Activated T-helper 9 cell treated with anti-CD3 and anti-CD28 coated beads, Interleukin-2, amount 50 U/mL, for 16 hours (primary cell): Measurements from ENCODE around the gene LCOR.
"Not testable (repeated sequence)": the region's sequence is repeated elsewhere in the genome, so short reads cannot be mapped to it uniquely, and the experiment has no call there.

Experiments
- DNase-seq: peaks from one replicate; pipeline ENCODE4 v3.0.0-alpha.2; 2020; ENCODE audit warnings: low read depth

The LCOR gene

DNA sequence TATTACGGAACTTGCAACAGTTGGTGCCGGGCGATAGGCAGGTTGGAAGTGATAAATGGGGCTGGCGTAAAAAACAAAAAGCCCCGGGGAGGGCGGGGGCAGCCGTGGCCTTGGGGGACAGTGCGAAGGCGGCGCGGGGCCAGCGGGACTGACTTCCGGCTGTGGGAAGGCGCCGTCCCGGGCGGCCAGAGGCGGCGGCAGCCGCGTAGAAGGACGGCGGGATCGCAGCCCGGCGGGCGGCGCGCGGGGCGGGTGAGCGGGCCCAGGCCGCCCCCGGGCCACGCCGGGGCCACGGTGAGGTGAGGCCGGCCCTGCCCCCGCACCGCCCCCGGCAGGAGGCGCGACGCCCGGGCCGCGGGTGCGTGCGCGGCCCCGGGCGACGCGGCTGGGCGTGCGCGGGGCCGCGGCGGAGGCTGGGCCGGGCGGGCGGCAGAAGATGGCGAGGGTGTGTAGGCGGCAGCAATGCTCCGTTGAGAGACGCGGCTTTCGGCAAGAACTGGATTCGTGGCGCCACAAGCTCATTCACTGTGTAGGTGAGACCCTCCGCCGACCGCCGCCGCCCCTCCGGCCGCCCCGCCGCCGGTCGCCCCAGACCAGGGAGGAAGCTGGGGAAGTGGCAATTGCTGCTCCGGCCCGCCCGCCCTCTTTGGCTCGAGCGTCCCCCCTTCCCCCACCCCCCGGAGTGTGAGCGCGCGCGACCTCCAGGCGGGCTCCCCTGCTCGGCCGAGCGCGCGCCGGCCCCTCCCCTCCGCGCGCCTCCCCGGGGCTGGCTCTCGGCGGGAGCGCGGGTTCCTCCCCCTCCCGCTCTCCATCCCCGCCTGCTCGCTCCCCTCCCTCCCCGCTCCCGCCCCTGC lies at the start of gene LCOR:
Gene LCOR, plus strand, starts transcription at position 432 of the 854 bp plus-strand sequence. CDS start 116,760 bp downstream, outside the sequence.
- peak; percentile 79 for DNase-seq

DNA sequence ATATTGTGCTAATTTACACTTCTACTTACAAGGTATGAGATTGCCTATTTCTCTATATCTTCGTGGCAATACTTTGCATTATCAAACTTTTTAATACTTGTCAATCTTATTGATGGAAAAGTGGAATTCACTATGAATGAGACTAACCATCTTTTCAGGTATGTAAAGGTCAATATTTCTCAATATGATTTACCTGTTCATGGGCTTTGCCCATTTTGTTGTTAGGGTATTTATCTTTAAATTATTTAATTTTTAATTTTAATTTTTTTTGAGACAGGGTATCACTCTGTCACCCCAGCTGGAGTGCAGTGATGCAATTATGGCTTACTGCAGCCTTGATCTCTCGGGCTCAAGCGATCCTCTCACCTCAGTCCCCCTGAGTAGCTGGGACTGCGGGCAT lies 47.8 kb upstream of the LCOR start:
- no peak for DNase-seq

DNA sequence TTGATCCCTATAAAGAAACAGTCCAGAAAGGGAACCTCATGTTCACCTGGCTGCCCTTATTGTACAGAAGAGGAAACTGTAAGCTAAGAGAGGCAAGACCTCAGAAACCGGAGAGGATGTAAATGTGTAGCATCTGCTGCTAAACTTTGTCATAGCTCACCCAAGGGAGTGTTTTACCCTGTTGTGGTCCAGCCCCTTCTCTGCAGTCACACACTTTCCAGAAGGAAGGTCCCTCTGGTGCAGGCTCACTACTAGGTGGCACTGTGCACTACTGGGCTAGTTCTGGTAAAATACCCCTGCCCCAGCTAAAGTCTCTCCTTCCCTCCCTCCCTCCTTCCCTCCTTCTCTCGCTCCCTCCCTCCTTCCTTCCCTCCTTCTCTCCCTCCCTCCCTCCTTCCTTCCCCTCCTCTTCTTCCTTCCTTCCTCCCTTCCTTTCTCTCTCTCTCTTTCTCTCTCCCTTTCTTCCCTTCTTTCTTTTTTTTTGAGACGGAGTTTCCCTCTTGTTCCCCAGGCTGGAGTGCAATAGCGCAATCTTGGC lies 42.5 kb upstream of the LCOR start:
- no peak for DNase-seq

DNA sequence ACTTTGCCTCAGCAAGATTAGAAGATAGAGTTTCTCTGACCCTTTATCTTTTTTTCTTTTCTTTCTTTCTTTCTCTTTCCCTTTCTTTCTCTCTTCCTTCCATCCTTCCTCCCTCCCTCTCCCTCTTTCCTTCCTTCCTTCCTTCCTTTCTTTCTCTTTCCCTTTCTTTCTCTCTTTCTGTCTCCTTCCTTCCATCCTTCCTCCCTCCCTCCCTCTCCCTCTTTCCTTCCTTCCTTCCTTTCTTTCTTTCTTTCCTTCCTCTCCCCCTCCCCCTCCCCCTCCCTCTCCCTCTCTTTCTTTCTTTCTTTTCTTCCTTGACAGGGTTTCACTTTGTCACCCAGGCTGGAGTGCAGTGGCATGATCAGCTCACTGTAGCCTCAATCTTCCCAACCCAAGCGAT lies 40.2 kb upstream of the LCOR start:
- DNase-seq, result no peak

DNA sequence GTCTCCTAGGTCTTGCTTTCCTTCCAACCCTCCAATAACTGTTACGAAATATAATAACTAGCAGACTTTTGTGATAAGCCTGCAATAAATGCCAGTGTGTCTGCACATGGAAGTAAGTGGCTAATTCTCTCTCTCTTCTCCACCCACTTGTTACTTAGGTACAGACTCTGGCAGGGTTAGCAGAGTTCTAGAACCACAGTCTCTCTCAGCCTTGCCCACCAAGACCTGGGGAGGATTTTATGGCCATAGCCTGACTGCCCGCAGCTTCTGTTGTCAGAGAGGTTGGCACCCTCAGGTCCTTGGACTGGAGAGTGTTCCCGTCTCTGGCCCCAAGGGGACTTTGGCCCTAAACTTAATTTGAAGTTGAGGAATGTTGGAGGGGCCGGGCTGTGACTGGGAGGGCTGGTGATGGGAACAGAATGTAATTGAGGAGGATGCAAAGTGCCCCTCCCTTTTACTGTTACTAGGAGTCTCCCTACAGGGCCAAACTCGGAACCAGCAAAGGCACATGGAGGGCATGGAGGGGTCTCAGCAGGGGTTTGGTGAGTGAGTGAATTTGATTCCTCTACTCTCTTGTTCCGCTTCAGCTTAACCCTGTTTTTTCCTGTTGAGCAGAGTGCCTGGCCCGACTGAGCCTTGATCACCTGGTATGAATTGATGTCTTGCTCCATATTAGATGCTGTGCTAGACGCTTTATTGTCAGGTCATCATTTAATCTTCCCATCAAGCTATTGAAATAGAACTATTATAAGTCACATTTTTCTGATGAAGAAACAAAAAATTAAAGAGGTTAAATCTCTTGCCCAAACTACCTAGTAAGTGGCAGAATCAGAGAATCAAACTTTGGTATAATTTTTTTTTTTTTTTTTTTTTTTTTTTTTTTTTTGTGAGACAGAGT lies 37.0 kb upstream of the LCOR start:
- no peak for DNase-seq

DNA sequence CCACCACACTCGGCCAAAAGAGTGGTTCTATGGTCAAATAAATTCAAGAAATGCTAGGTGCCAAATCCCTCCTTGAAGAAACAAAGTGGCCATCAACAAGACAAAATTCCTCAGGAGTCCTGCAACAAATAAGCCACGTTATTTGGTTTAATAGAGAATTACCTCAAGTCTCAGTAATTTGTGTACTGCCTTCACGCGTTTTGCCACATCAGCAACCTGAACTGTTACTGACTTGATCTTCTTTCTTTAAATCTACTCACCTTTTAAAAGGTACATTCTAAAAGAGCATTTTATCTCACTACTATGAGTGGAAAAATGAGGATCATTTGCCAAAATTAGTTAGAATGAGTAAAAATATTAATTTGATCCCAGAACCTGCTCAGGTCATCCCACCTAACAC lies 34.6 kb upstream of the LCOR start:
- no peak for DNase-seq

DNA sequence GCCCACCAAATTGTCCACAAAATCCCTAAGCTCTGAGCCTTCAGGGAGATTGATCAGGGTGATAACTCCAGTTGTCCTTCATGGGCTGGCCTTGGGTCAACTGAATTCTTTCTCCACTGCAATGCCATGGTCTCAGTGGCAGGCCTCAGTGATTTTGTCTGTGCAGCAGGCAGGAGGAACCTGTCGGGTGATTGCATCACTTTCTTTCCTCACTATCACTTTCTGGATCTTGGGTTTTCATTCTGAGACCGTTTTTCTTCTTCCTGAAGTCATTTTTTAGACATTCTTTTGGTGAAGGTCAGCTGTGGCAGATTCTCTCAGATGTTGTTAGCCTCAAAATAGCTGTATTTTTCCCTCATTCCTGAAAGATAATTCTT lies 28.8 kb upstream of the LCOR start:
- DNase-seq, result no peak

DNA sequence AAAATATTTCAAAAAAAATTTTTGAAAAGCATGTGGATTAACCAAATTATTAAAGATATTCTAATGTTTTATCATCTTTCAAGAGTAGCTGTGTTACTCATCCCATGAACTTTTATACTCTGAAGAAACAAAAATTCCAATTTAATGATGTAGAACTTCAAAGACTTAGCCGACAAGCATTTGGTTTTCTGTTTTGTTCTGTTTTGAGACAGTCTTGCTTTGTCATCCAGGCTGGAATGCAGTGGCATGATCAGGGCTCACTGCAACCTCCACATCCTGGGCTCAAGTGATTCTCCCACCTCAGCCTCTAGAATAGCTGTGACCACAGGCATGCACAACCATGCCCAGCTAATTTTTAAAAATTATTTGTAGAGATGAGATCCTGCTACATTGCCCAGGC lies 17.8 kb upstream of the LCOR start:
- DNase-seq, result no peak

DNA sequence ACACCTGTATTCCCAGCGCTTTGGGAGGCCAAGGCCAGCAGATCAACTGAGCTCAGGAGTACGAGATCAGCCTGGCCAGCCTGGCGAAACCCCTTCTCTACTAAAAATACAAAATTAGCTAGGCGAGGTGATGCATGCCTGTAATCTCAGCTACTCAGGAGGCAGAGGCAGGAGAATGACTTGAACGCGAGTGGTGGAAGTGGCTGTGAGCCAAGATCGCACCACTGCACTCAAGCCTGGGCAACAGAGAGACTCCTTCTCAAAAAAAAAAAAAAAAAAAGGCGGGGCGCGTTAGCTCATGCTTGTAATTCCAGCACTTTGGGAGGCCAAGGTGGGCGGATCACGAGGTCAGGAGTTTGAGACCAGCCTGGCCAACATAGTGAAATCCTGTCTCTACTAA lies 13.1 kb upstream of the LCOR start:
- DNase-seq, result not testable (repeated sequence)

DNA sequence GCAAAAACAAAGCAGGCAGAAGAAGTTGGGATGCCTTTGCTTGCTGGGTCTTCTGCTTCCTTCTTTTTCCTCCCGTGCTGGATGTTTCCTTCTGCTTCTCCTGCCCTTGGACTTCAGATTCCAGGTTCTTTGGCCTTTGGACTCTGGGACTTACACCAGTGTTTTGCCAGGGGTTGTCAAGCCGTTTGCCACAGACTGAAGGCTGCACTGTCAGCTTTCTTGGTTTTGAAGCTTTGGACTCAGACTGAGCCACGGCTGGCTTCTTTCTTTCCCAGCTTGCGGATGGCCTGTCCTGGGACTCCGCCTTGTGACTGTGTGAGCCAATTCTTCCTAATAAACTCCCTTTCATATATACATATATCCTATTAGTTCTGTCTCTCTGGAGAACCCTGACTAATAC lies 11.3 kb upstream of the LCOR start:
- DNase-seq, result no peak

DNA sequence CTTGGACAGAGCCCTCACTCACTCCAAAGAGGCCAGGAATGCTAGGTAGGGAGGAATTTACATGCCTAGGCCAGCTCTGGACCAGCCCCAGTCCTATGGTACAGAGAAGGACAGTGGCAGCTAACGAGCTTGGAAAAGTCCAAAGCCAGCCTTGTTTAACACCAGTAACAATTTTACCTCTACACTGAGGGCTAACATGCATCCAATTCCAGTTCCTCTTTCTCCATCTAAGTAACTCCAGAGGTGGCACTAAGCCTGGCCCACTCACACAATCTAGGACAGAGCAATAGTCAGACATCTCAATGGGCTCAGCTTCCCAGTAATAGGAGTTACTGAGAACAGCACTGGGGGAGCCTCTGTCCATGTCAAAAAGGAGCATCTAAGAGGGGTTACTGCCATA lies 5.7 kb upstream of the LCOR start:
- no peak for DNase-seq

DNA sequence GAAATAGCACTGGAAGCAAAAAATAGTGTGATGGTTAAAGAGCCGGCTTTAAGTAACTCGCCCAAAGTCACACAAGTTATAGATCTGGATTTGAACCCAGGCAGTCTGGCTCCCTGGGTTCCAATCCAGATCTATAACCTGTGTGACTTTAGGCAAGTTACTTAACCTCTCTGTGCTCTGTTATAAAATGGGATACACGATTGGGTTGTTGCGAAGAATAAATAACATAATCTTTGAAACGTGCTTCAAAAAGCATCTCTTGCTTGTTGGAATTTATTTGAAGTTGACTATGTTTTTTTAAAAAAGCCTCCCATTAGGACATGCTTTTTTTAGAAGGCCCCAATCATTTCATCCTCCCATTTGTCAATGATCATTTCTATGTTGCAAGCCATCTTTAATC lies 3.5 kb upstream of the LCOR start:
- no peak for DNase-seq

DNA sequence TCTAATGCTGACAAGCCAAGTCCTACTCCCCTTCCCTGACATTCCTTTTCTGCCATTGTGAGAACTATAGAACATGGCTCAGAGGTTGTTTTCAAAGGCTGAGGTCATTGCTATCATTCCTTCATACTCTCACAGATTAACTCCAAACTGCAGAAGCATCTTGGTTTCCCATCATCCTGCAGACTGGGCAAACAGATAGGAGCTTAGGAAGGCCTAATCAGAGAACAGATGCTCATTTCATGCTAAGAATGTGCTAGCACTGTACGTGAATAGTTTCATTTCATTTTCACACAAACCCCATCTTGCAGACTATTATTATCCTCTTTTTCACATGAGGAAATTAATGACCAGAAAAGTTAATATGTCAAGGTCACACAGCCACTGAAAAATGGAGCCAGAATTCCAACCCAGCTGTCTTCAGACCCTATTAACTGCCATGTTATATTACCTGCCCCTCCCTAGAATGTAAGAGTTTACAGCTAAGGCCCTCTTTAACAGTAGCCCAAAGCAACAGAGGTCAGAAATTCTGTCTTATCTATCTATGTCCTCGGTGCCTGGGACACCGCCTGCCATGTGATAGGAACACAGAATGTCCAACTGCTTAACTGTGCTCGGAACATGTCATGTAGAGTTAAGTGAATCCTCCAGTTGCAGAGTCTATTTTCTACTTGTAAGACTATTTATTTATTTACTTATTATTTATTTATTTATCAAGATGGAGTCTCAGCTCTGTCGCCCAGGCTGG lies 2.9 kb upstream of the LCOR start:
- DNase-seq, result no peak

DNA sequence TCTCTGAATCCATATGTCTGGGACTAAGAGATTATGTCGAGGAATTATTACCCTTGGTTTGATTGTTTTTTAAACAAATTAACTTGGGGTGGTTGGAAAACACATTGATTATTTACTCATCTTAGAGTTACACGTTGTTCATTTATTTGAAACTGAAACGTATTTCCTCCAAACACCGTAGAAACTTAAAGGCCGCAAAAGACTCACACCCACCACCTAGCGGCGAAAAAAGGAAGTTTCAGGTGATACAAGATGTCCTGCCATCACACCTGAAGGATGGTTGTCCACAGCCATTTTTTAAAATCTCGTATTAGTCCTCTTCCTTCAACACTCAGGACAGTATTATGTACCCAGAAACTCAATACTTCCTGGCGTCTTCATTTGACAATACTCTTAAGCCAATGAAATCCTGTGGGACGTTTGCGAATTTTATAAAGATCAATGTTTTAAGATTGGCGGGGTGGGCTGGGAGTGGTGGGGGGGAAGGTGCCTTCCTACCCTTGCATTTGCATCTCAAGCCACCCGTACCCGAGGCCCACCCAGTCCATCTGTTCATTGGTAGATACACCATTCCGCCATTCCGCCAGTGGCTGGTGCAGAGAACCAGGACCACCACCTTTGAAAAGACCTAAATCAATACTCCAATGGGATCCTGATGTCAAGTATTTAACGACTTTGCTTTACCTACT lies 1.4 kb upstream of the LCOR start:
- DNase-seq, result peak; percentile 64

DNA sequence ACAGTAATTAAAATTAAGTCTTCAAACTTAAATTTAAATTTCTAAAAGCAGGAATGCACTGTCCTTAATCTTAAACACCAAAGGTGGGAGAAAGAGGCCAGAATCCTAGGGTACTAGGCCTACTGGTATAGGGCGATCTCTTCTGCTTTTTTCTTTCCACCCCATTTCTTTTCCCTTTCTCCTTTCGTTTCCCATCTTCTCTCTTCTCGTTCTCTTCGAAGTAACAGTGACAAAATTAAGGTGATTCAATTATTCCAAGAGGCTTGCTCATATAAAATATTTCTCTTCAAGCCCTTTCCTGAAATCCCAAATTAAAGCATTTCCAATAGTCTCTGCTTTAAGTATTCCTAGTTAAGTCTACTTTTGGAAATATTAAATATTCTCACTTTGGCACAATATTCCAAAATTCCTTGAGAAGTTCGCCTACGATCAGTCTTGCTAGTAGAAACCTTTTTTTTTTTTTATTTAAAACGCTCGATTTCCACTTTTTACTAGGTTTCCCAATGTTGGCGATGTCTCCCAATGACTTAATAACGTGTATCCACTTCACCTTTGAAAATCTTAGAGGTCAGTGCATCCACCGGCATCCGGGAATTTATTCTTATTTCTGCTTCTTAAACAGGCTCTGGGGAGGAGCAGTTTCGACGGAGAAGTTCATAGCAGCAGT lies 765 bp upstream of the LCOR start:
- DNase-seq, result no peak

DNA sequence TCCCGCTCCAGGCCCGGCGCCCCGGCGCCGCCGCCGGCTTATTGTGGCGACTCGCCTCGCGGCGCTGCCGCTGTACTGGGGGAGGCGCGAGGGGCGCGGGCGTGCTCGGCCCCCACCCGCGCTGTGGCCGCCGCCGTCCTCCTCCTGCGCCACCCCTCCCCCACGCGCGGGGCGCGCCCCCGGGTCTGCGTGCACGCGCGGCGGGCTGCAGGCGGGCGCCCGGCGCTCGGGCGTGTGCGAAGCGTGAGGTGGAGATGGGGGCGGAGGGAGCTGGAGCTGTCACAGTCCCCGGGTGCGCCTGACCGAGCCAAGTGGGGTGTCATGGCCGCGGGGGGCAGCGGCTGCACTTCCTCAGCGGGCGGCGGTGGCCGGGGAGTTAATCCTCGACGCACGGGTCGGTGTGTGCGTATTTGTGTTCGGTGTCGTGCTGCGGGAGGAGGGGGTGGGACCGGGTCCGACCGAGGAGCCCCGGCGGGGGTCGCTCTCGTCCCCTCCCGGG lies 672 bp downstream of the LCOR start:
- DNase-seq, result peak; percentile 82

DNA sequence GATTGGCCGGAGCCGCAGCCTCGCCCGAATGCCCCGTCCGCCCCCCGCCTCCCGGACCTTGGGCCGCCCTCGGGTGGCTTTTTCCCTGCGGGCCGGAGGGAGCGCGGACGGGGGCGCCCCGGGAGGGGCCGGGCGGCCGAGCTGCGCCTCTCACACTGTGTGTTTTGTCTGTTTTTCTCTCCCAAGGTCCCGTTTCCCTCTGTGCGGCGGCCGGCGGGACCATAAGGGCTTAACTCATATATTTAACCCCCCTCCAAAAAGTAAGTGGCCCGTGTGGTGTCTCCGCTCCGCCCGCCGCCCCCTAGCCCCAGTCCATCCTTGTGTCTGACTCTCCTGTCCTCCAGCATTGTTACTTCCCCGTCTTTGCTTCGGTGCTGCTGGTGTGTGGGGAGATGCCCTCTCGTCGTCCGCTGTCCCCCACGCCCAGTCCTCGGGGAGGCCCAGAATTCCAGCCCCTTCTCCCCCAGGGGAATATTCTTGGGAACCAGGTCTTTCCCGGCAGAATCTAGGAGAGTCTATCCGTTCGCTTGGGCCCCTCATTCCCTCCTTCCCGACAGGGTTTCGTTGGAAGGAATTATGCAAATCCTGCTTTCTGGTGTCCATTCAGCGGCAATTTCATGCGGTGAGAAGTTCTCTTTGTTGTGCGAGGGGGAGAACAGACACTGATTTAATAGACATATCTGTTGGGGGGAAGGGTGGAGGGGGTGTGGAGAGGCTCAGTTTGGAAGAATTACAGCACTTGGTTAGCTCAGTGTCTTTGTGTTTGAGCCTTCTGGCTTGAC lies 1.3 kb downstream of the LCOR start:
- no peak for DNase-seq

DNA sequence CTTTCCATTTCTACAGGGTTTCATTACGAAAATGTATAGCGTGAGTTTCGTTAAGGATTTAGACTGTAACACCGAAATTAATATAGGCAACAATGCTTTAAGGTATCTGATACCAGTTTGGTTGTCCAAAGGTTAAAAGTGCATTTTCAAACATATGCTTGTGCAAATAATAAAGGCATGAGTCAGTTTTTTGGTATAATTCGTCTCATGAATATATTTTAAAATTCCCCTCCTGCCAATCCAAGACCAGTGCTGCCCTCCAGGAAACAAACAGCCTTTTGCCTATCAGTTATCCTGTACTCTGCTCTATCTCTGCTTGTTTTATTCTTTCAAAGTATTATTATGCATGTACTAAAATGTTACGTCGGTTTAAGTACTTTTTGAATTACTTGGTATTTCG lies 2.0 kb downstream of the LCOR start:
- no peak for DNase-seq

DNA sequence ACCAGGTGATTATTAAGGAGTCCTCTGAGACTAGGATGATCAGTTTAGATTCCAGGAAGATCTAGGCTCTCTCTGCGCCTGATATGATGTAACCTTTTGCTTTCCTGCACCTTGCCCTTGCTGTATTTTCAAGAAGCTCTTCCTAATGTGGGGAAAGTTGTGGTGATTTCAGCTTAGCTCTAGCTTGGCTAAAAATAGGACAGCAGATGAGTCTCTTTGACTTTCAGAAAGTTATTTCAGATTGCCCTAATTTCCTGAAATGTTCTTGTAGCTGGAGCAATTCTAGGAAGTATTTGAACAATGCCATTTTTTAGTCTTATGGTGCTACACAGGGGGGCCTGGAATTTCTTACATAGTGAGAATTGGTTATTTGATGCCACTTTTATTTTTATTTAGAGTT lies 3.8 kb downstream of the LCOR start:
- no peak for DNase-seq

DNA sequence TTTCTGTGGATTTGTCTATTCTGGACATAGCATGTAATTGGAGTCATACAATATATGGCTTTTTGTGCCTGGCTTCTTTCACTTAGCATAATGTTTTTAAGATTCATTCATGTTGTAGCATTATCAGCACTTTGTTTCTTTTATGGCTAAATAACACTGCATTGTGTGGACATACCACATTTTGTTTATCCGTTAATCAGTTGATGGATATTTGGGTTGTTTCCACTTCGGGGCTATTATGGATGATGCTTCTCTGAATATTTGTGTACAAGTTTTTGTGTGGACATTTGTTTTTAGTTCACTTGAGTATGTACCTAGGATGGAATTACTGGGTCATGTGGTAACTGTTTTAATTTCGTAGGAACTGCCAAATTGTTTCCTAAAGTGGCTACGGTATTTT lies 6.4 kb downstream of the LCOR start:
- DNase-seq, result no peak
